Pancreas (tissue), 10 donors: ENCODE results near the gene C6orf136. TPM values are rescaled to one million over a fixed set of nuclear protein-coding genes. Genes with fewer than 3 reads are reported as not detected.

Experiments
- ATAC-seq, 4 donors: fragments of 200-7000 bp; cut with Tn5 transposase; one replicate each; pipeline versions ENCODE4 v1.8.0 to v1.9.1; 2020; ENCODE audit warnings: mild to moderate bottlenecking in 4 of 4, moderate library complexity in 4 of 4
- DNase-seq, 6 donors: peaks; one replicate each; pipeline ENCODE4 v3.0.0-alpha.2; 2020
- FAIRE-seq: peaks from 2 replicates; lab custom pipeline; 2012; peaks lifted over from hg19 to GRCh38; lab: Jason Lieb, UNC
- H3K27ac ChIP-seq, 4 donors: fragments of 200-600 bp; sonication (generic); 1 replicate in 3 of 4; 2 replicates in 1 of 4; pipeline versions ENCODE4 v1.5.0 to v1.8.0; 2020
- H3K27me3 ChIP-seq, 4 donors: fragments of 200-600 bp; one replicate each; pipeline ENCODE4 v1.8.0; 2021
- H3K36me3 ChIP-seq, 3 donors: fragments of 200-600 bp; sonication (generic) in 1 of 3; one replicate each; pipeline versions ENCODE4 v1.5.0 to v1.8.0; 2020 to 2021
- H3K4me1 ChIP-seq, 3 donors: fragments of 200-600 bp; one replicate each; pipeline ENCODE4 v1.8.0; 2021
- H3K4me3 ChIP-seq, 4 donors: fragments of 200-600 bp; sonication (generic) in 2 of 4; one replicate each; pipeline versions ENCODE4 v1.5.0 to v1.8.0; 2020 to 2021
- H3K9me3 ChIP-seq, 4 donors: fragments of 200-600 bp; one replicate each; pipeline ENCODE4 v1.8.0; 2021
- CTCF ChIP-seq, 4 donors: fragments of 200-600 bp; sonication (generic) in 3 of 4; IDR thresholded peaks; one replicate each; pipeline versions ENCODE4 v1.5.0 to v1.8.0; 2021; ENCODE audit warnings: antibody characterized with exemption in 4 of 4
- WGBS, 2 donors: extraction: QIAGEN DNeasy Blood & Tissue Kit; methylation state at CpG; one replicate each; pipeline ENCODE4 v1.1.7; 2013; 5-methylcytosine and 5-hydroxymethylcytosine counted together
- intact Hi-C, 3 donors: fragments of 100-400 bp; cut with DNase I; formaldehyde crosslinking; loops; one replicate each; pipeline versions ENCODE4 v1.11.1 to v1.14.2; 2022
- polyA plus RNA-seq, 2 donors: library from polyadenylated mRNA; stranded (reverse); fragments of 200-250 nt; gene quantifications; one replicate each; pipeline ENCODE4 v1.2.3, GENCODE V29; 2013
- total RNA-seq, 6 donors: library from RNA; stranded (reverse); fragmentation: NEBNext Ultra II Directional in 4 of 6; extraction: Animal tissue kit (Norgen Biotek cat#: 25700) in 4 of 6; gene quantifications; one replicate each; pipeline versions ENCODE4 v1.2.1 to v1.2.4, GENCODE V29; 2021 to 2023
- donor health status: healthy with polysubstance abuse.
- donor health status: DM: no; HTN: no; CAD: no; lungs with moderate emphysema.
- donor health status: DM: no; HTN: no; CAD: no.
- donor health status: control.
- donor health status: control.
- donor health status: Bipolar disorder and iron deficiency.
- donor health status: DM: yes; HTN: yes; CAD: no.
- donor health status: DM: no; HTN: no; CAD: no.
- donor health status: DM: no; HTN: no; CAD: no.
- donor health status: DM: yes; HTN: yes; CAD: no.

C6orf136 gene
- total and polyA plus RNA-seq, 8 donors: 7.9 to 57.1 (median 11.7) TPM

GRCh38 chr6:30688569-30688968 lies 41.6 kb downstream of the C6orf136 start:
- no peak for TF ChIP-seq CTCF (IDR thresholded peaks at IDR 0.05)
- 89 to 92% methylated on average over 9 of the region's 9 CpGs for WGBS, 2 donors
- DNase-seq (peak in 2 of 6 donors; percentile 14 to 49), FAIRE-seq (no peak), ATAC-seq (no peak)
- H3K36me3 ChIP-seq: no peaks in the 10 kb centered on the region
- H3K4me1 ChIP-seq: peaks cover 6 to 15% (median 7%) of the 10 kb centered on the region in 3 donors
- H3K27ac ChIP-seq: peak overlapping the region in 1 of 4 donors; percentile 33
- no peak overlapping the region for H3K4me3 ChIP-seq
- H3K27me3 ChIP-seq: no peaks in the 10 kb centered on the region
- no peaks in the 10 kb centered on the region for H3K9me3 ChIP-seq
- intact Hi-C loops: no loop called here

- intact Hi-C loops: no loop called here
- 84 to 85% methylated on average over 11 of the region's 11 CpGs for WGBS, 2 donors
- TF ChIP-seq CTCF (IDR thresholded peaks at IDR 0.05): no peak
- H3K4me3 ChIP-seq: no peak overlapping the region
- ATAC-seq: no peak
- H3K36me3 ChIP-seq: no peaks in the 10 kb centered on the region
- FAIRE-seq: no peak
- H3K27me3 ChIP-seq: no peaks in the 10 kb centered on the region
- H3K9me3 ChIP-seq: no peaks in the 10 kb centered on the region
- peak in 2 of 6 donors; percentile 25 to 62 for DNase-seq
- peak overlapping the region in 1 of 4 donors; percentile 73 for H3K27ac ChIP-seq
- H3K4me1 ChIP-seq: peaks cover 6 to 15% (median 7%) of the 10 kb centered on the region in 3 donors
Observed at GRCh38 chr6:30689022-30689865, 42.3 kb downstream of the C6orf136 start.

- ATAC-seq: no peak
- Histone ChIP-seq H3K9me3 (no peaks in the 10 kb centered on the region), H3K4me1 (peaks cover 6 to 17% (median 7%) of the 10 kb centered on the region in 3 donors), H3K4me3 (peak overlapping the region in 2 of 4 donors; percentile 49 to 51), H3K36me3 (no peaks in the 10 kb centered on the region), H3K27ac (peak overlapping the region in 3 of 4 donors; percentile 41 to 73 (median 72)), H3K27me3 (no peaks in the 10 kb centered on the region)
- peak in 2 of 6 donors; percentile 29 to 41 for DNase-seq
- intact Hi-C loops: no loop called here
- no peak for TF ChIP-seq CTCF (IDR thresholded peaks at IDR 0.05)
- no peak for FAIRE-seq
- WGBS, 2 donors: 50 to 66% methylated on average over 4 of the region's 4 CpGs
Observed at GRCh38 chr6:30689985-30690384, 43.1 kb downstream of the C6orf136 start.

GRCh38 chr6:30690403-30691207 lies 43.7 kb downstream of the C6orf136 start, which contains the start of gene NRM:
NRM (minus strand) TSS chr6:30690984; CDS start chr6:30690974, 10 bp downstream.
- Histone ChIP-seq H3K4me3 (peak within 1 kb of the TSS; percentile 32 to 51 (median 50)), H3K4me1 (peaks cover 6 to 20% (median 7%) of the 10 kb centered on the region in 3 donors), H3K36me3 (no peaks in the 10 kb centered on the region), H3K9me3 (no peaks in the 10 kb centered on the region), H3K27ac (peak within 1 kb of the TSS; percentile 41 to 73 (median 66)), H3K27me3 (no peaks in the 10 kb centered on the region)
- DNase-seq (peak; percentile 81 to 94 (median 90)), FAIRE-seq (no peak), ATAC-seq (peak; percentile 77 to 86 (median 81))
- no peak for TF ChIP-seq CTCF (IDR thresholded peaks at IDR 0.05)
- WGBS, 2 donors: 1% methylated on average over 38 to 40 of the region's 40 CpGs
- intact Hi-C loops: no loop called here
